HepG2 (cell line): ENCODE measurements around the gene ZCCHC3. TPM values are rescaled to one million over a fixed set of nuclear protein-coding genes. Genes with fewer than 3 reads are reported as not detected.

Experiments
- BRD4 ChIP-seq: sonication (generic); formaldehyde crosslinking; IDR thresholded peaks from 2 replicates; pipeline ENCODE4 v1.4.0; 2020; ENCODE audit warnings: missing genetic modification reagents
- CHCHD3 ChIP-seq: sonication (generic); formaldehyde crosslinking; IDR thresholded peaks from 2 replicates; pipeline ENCODE4 v1.8.0; 2022; ENCODE audit warnings: mild to moderate bottlenecking, missing genetic modification reagents, moderate library complexity
- FOXK2 ChIP-seq: fragments of 450-650 bp; IDR thresholded peaks from 2 replicates; pipeline ENCODE4 v1.6.1; 2016
- FOXO1 ChIP-seq: sonication (generic); formaldehyde crosslinking; IDR thresholded peaks from 2 replicates; pipeline ENCODE4 v1.4.0; 2020; ENCODE audit warnings: missing genetic modification reagents
- KDM2A ChIP-seq: sonication (generic); formaldehyde crosslinking; IDR thresholded peaks from 2 replicates; pipeline ENCODE4 v1.4.0; 2020; ENCODE audit warnings: low read depth, missing genetic modification reagents, borderline replicate concordance
- KLF15 ChIP-seq: sonication (generic); formaldehyde crosslinking; IDR thresholded peaks from 2 replicates; pipeline ENCODE4 v1.8.1; 2023; ENCODE audit warnings: borderline replicate concordance, mild to moderate bottlenecking, inconsistent platforms, missing genetic modification reagents, mixed read lengths
- MAFF ChIP-seq: IDR thresholded peaks from 2 replicates; pipeline ENCODE4 v1.6.1; 2011; ENCODE audit warnings: low read depth, low read length, improper control_type of control experiment
- NFIC ChIP-seq: IDR thresholded peaks from 2 replicates; pipeline ENCODE4 v1.6.1; 2012; ENCODE audit warnings: mild to moderate bottlenecking, low read length, inconsistent platforms
- NFYC ChIP-seq: IDR thresholded peaks from 2 replicates; pipeline ENCODE4 v1.6.1; 2016; ENCODE audit warnings: missing genetic modification reagents, missing compliant biosample characterization
- SP1 ChIP-seq, 2 experiments: fragments of 450-650 bp in 1 of 2; sonication (generic) in 1 of 2; formaldehyde crosslinking in 1 of 2; IDR thresholded peaks; 2 replicates each; pipeline versions ENCODE4 v1.4.0 to v1.6.1; 2016 to 2020; ENCODE audit warnings: missing genetic modification reagents in 1 of 2
- ZBTB1 ChIP-seq: sonication (generic); formaldehyde crosslinking; IDR thresholded peaks from 2 replicates; pipeline ENCODE4 v1.4.0; 2020; ENCODE audit warnings: missing genetic modification reagents, borderline replicate concordance
- ZNF143 ChIP-seq: sonication (generic); formaldehyde crosslinking; IDR thresholded peaks from 2 replicates; pipeline ENCODE4 v1.4.0; 2020; ENCODE audit warnings: missing genetic modification reagents
- ZNF207 ChIP-seq: fragments of 450-650 bp; IDR thresholded peaks from 2 replicates; pipeline ENCODE4 v1.6.1; 2016; ENCODE audit warnings: antibody characterized with exemption, borderline replicate concordance
- ZNF773 ChIP-seq: sonication (generic); formaldehyde crosslinking; IDR thresholded peaks from 2 replicates; pipeline ENCODE4 v1.4.0; 2020; ENCODE audit warnings: missing genetic modification reagents, borderline replicate concordance
- polyA plus RNA-seq, 8 experiments: library from polyadenylated mRNA; depleted of rRNA in 3 of 8; stranded (reverse) in 7 of 8; unstranded in 1 of 8; fragments of >200 nt; fragmentation: Illumina TruSeq in 4 of 8; extraction: Trizol in 4 of 8; gene quantifications; 2 replicates each; pipeline versions ENCODE4 v1.2.1 to v1.2.3, GENCODE V29; 2011 to 2016; ENCODE audit warnings: low read depth in 4 of 8, missing spikeins in 1 of 8, mixed read lengths in 1 of 8; ENCODE audit not compliant: insufficient read depth in 1 of 8
- total RNA-seq, 5 experiments: library from RNA; depleted of rRNA; stranded (reverse); fragments of >200 nt; fragmentation: Illumina TruSeq; extraction: Trizol; gene quantifications; 2 replicates each; pipeline ENCODE4 v1.2.3, GENCODE V29; 2016; ENCODE audit warnings: low read depth in 1 of 5
- TF ChIP-seq, protein P1 (sequence below): sonication (generic); formaldehyde crosslinking; IDR thresholded peaks from 2 replicates; pipeline ENCODE4 v1.8.0; 2022; ENCODE audit warnings: mild to moderate bottlenecking, missing genetic modification reagents, moderate library complexity
- TF ChIP-seq, protein P2 (sequence below): sonication (generic); formaldehyde crosslinking; IDR thresholded peaks from 2 replicates; pipeline ENCODE4; 2020; ENCODE audit warnings: missing genetic modification reagents, mild to moderate bottlenecking, borderline replicate concordance
- TF ChIP-seq, protein P3 (sequence below): sonication (generic); formaldehyde crosslinking; IDR thresholded peaks from 2 replicates; pipeline ENCODE4 v1.5.1; 2020; ENCODE audit warnings: mild to moderate bottlenecking, moderate library complexity, missing genetic modification reagents
- TF ChIP-seq, protein P4 (sequence below): sonication (generic); IDR thresholded peaks from 2 replicates; pipeline ENCODE4 v1.6.1; 2016; ENCODE audit warnings: low read depth, borderline replicate concordance

ZCCHC3 gene
- total and polyA plus RNA-seq, 2 of the 13 experiments (the other 11 are each of a cell fraction or from before 2014, with no cell fraction given) = 46.6 to 63.0 TPM

DNA sequence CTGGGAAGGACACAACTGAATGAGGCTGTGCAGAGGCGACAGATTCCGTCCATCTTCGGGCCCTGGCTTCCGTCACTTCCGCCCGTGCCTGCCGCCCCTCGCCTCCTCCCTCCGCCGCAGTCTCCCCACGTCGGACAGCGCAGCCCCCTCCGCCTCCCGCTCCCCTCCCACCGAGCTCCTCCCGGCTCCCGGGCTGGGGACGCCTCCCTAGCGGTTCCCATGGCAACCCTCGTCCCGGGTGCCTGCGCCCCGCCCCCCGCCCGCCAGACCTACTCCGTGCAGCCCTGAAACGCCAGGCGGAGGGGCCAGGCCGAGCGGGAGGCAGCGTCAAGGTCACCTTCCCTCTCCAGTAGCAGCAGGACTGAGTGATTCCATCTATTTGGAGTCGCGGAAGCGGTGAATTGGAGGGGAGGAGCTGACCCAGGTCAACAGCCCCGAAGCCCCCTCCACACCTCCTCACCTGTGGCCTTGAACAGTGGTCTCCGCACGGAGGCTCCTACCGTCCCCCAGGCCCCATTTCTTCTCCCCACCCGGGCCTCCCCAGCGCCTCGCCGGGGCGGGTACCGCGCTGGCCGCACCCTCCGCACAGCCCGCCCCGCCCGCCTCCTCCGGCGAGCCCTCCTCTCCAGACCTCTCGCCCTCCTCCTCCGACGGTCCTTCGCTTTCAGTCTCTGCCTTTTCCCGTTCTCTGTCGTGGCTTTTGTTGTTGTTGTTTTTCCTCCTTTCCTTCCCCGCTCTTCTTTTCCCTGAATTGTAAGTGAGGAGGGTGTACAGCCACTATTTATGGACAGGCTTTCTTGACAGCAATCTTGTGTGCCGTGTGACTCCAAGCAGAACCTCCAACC is 50.5 kb downstream of the ZCCHC3 start (continued):
- TF ChIP-seq, protein P1, sequence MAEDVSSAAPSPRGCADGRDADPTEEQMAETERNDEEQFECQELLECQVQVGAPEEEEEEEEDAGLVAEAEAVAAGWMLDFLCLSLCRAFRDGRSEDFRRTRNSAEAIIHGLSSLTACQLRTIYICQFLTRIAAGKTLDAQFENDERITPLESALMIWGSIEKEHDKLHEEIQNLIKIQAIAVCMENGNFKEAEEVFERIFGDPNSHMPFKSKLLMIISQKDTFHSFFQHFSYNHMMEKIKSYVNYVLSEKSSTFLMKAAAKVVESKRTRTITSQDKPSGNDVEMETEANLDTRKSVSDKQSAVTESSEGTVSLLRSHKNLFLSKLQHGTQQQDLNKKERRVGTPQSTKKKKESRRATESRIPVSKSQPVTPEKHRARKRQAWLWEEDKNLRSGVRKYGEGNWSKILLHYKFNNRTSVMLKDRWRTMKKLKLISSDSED (CRISPR knock-in tag) = no peak
- TF ChIP-seq MAFF (no peak), ZBTB1 (CRISPR knock-in tag) (peak; percentile 36; the same call in 1 of the 2 replicates), FOXO1 (peak; percentile 97), SP1 (IDR thresholded peaks at IDR 0.05) (peak; percentile 61; the same call in 1 of the 2 replicates), SP1 (CRISPR knock-in tag; IDR thresholded peaks at IDR 0.05) (peak; percentile 83), BRD4 (CRISPR knock-in tag) (peak; percentile 91), ZNF143 (CRISPR knock-in tag) (peak; percentile 62), NFYC (CRISPR knock-in tag) (peak; percentile 44; the same call in 1 of the 2 replicates), NFIC (no peak), KDM2A (peak; percentile 97), ZNF773 (CRISPR knock-in tag) (no peak; the same call in 1 of the 2 replicates), KLF15 (CRISPR knock-in tag) (no peak), ZNF207 (peak; percentile 94; the same call in 1 of the 2 replicates), FOXK2 (peak; percentile 56), CHCHD3 (CRISPR knock-in tag) (peak; percentile 89)
- TF ChIP-seq, protein P2, sequence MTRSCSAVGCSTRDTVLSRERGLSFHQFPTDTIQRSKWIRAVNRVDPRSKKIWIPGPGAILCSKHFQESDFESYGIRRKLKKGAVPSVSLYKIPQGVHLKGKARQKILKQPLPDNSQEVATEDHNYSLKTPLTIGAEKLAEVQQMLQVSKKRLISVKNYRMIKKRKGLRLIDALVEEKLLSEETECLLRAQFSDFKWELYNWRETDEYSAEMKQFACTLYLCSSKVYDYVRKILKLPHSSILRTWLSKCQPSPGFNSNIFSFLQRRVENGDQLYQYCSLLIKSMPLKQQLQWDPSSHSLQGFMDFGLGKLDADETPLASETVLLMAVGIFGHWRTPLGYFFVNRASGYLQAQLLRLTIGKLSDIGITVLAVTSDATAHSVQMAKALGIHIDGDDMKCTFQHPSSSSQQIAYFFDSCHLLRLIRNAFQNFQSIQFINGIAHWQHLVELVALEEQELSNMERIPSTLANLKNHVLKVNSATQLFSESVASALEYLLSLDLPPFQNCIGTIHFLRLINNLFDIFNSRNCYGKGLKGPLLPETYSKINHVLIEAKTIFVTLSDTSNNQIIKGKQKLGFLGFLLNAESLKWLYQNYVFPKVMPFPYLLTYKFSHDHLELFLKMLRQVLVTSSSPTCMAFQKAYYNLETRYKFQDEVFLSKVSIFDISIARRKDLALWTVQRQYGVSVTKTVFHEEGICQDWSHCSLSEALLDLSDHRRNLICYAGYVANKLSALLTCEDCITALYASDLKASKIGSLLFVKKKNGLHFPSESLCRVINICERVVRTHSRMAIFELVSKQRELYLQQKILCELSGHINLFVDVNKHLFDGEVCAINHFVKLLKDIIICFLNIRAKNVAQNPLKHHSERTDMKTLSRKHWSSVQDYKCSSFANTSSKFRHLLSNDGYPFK (CRISPR knock-in tag) = peak; percentile 68; the same call in 1 of the 2 replicates
- TF ChIP-seq, protein P3, sequence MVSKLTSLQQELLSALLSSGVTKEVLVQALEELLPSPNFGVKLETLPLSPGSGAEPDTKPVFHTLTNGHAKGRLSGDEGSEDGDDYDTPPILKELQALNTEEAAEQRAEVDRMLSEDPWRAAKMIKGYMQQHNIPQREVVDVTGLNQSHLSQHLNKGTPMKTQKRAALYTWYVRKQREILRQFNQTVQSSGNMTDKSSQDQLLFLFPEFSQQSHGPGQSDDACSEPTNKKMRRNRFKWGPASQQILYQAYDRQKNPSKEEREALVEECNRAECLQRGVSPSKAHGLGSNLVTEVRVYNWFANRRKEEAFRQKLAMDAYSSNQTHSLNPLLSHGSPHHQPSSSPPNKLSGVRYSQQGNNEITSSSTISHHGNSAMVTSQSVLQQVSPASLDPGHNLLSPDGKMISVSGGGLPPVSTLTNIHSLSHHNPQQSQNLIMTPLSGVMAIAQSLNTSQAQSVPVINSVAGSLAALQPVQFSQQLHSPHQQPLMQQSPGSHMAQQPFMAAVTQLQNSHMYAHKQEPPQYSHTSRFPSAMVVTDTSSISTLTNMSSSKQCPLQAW (CRISPR knock-in tag) = peak; percentile 90
- TF ChIP-seq, protein P4, sequence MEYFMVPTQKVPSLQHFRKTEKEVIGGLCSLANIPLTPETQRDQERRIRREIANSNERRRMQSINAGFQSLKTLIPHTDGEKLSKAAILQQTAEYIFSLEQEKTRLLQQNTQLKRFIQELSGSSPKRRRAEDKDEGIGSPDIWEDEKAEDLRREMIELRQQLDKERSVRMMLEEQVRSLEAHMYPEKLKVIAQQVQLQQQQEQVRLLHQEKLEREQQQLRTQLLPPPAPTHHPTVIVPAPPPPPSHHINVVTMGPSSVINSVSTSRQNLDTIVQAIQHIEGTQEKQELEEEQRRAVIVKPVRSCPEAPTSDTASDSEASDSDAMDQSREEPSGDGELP = peak; percentile 88
